AG09319 (cell line): ENCODE data around the gene MARK2.

Experiments
- DNase-seq: peaks from one replicate; pipeline ENCODE4 v3.0.0-alpha.2; 2010; ENCODE audit warnings: low read depth; ENCODE audit errors: extremely low read depth
- CTCF ChIP-seq: IDR thresholded peaks from 2 replicates; pipeline ENCODE4 v1.5.1; 2011; ENCODE audit warnings: low read depth, mild to moderate bottlenecking, inconsistent platforms, low read length, moderate library complexity

Gene MARK2

GRCh38 chr11:63838150-63838677 lies 696 bp upstream of the MARK2 start:
- no peak for TF ChIP-seq CTCF
- no peak for DNase-seq

GRCh38 chr11:63839508-63840355 lies 822 bp downstream of the MARK2 start:
- TF ChIP-seq CTCF, result no peak
- DNase-seq, result no peak

- DNase-seq, result no peak
- no peak for TF ChIP-seq CTCF
Measured at GRCh38 chr11:63840356-63841060, 1.6 kb downstream of the MARK2 start.

- DNase-seq, result no peak
- no peak for TF ChIP-seq CTCF
Measured at GRCh38 chr11:63841554-63841953, 2.6 kb downstream of the MARK2 start.

GRCh38 chr11:63843041-63843440 lies 4.1 kb downstream of the MARK2 start:
- TF ChIP-seq CTCF, result no peak
- DNase-seq, result no peak

DNA sequence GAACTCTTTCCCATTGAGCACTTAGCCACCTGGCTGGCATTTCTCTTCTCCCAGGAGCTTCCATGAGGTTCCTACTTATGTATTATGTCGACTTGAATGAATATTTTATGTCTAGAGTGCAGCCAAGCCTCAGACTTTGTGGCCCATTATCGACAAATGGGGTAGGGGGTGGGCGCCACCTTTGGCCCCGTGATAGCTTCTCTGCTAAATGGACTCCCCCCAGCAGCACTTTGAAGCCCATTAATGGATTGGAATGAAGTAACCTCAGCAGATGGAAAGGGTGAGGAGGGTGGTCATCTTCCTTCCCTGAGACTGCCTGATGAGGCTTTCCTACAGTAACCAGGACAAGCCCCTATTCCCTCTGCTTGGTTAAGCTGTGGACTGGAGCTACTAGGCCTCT lies 5.9 kb downstream of the MARK2 start:
- no peak for TF ChIP-seq CTCF
- DNase-seq, result no peak

DNA sequence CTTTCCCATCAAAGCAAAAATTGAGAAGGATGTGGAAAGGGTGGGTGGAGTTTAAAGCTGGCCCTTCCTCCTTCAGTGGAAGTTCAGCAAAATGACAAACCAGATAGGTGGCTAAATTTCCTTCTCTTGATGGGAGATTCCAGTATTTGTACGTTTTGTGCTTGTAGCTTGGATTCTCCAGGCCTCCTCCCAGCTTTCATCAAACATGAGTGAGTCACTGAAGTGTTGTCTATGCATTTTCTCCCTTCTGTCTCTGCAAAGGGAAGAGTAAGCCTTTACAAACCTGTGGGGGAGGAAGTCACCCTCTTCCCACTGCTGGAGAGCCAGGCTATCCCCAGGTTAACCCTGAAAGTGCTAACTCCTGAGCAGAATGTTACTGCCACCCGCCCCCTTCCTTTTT lies 6.4 kb downstream of the MARK2 start:
- DNase-seq, result no peak
- no peak for TF ChIP-seq CTCF
